GM18499 (cell line): ENCODE measurements around the gene RNF214.

Source experiments
- ATAC-seq: cut with Tn5 transposase; IDR thresholded peaks from one replicate; pipeline ENCODE4 v1.9.1; 2021; ENCODE audit warnings: moderate number of reproducible peaks; ENCODE audit not compliant: insufficient read depth, unreplicated experiment

Gene RNF214

GRCh38 chr11:117212697-117213355 lies 19.6 kb upstream of the RNF214 start:
- no peak for ATAC-seq

- no peak for ATAC-seq
Observed at GRCh38 chr11:117214404-117215110, 17.9 kb upstream of the RNF214 start.

DNA sequence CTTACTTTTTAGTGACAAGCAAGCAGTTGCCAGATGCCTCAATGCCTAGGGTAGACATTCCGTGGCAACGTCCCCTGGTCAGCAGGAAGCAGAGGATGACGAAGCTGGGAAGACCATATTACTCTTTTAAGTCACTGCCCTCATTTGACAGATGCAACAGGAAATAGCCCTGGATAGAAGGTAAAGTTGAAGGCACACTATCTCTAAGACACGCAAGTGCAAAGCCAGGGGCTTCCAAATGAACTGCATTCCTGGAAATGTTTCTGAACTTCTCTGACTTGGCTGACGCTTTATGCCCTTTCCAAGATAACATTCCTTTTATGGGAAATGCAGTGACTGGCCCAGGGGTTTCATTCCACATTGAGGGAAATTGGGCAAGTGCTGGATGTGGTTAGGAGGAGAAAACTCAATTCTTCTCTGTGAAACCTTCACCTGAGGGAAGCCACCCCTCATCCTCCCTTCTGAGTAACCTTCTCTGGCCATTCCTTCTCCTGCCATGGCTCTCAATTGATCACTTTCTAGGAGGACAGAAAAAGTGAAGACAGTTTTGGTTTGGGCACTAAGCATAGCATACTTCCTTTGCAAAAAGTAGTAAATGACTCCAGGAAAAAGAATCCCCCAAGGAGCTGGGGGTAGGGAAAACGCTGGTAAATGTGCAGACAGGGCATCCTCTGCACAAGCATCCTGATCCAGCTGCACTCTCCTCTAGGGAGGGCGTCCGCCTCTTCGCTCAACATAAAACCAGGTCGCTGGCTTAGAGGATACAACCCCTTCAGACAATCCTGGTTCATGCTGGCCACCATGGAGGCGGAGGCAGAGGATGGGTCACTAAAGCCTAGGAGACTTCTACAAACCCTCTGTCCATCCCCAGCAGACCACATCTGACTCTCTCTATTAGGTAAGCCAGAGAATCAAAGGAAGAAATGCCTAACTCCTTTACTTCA lies 15.1 kb upstream of the RNF214 start:
- ATAC-seq: no peak

GRCh38 chr11:117218133-117218915 lies 14.1 kb upstream of the RNF214 start:
- ATAC-seq: no peak

DNA sequence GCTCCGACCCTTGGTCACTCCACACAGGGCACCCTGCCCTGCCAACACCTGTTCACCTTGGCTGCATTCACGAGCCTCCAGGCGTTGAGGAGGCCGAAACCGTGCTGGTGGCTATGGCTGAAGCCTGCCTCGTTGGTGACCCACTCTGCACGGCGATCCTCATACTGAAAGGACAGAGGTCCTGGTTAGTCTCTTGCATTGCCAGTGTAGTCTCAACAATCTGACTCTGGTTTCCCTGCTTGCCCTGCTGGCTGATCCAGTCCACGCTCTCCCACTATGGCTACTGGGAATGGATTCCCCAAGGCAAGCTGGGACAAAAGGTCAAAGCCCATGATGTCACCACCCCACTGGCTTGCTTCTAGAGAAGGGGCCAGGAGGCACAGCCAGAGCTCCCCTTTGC lies 13.5 kb upstream of the RNF214 start:
- ATAC-seq: no peak

DNA sequence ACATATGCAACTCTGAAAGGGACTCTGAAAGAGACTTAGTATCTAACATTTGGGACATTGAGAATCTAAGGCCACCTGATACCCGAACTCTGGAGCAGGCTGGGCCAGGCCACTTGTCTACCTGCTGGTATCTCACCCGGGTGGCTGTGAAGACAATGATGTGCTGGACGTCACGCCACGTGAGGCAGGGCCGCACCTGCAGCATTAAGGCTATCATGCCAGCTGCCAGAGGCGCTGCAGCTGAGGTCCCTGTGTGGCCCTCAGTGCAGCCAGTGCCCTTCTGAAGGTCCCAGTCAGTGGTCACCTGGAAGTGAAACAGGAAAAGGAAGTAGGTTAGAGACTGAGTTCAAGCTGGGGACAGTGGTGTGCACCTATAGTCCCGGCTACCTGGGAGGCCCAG lies 13.0 kb upstream of the RNF214 start:
- ATAC-seq: no peak

DNA sequence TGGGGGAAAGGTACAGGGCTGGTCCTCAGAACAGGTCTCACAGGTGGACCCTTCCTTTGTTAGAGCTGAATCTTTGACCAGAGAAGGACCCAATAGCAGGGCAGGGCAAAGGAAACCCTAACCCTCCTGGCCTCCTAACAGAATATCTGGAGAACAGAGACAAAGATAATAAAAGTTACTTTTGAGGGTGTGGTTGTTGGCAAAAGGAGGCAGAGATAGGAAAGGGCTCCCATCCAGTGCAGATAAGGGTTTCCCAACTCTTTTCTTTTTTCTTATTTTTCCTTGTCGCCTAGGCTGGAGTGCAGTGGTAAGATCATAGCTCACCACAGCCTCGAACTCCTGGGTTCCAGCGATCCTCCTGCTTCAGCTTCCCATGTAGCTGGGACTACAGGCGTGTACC lies 12.5 kb upstream of the RNF214 start:
- ATAC-seq: no peak

DNA sequence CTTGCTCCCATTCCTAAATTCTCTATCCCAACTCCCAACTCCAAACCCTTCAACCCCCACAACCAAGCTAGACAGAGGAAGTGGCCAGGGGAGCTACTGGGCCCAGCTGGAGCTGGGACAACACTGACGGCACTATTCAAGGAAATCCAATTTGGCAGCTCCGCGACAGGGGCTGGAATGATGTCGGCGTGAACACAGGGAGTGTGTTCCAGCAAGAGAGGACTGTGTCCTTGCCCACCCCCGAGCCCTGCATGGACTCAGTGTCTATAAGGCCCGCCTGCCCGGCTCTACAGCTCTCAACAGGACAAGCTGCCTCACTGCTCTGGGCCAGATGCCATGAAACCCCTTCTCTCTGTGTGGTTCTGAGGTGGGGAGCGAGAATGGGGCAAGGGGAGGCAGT lies 11.9 kb upstream of the RNF214 start:
- no peak for ATAC-seq

GRCh38 chr11:117220999-117221774 lies 11.3 kb upstream of the RNF214 start:
- no peak for ATAC-seq

DNA sequence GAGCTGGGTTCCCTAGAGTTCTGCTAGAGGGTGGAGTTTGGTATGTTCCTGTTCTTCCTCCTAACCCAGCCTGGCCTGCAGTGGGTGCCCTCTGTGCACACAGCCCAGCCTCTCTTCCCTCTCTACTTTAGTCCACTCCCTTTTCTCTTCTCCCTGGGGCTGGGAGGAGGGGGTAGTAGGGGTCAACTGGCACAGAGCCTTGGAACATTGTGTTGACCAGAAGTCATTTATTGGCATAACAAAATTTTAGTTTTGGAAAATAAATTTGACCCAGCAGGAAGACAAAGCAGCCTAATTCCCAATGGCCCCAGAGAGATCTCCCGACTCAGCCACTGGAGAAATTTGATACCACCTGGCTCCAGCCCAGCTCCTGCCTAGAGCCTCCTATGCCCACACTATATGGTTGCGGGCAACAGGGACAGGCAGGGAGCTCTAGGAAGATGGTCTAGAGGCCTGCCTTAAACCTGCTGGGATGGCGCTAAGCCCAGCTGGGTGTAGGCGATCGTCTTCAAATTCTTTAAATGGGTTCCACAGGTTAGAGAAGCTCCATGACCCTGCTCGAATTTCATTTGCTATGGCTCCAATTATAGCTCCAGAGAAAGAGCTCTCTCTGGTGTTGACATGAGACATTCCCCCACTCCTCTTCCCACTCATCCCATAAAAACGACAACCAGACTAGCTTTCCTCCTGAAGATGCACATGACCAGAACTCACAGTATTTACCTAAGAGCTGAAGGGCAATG lies 10.5 kb upstream of the RNF214 start:
- no peak for ATAC-seq

DNA sequence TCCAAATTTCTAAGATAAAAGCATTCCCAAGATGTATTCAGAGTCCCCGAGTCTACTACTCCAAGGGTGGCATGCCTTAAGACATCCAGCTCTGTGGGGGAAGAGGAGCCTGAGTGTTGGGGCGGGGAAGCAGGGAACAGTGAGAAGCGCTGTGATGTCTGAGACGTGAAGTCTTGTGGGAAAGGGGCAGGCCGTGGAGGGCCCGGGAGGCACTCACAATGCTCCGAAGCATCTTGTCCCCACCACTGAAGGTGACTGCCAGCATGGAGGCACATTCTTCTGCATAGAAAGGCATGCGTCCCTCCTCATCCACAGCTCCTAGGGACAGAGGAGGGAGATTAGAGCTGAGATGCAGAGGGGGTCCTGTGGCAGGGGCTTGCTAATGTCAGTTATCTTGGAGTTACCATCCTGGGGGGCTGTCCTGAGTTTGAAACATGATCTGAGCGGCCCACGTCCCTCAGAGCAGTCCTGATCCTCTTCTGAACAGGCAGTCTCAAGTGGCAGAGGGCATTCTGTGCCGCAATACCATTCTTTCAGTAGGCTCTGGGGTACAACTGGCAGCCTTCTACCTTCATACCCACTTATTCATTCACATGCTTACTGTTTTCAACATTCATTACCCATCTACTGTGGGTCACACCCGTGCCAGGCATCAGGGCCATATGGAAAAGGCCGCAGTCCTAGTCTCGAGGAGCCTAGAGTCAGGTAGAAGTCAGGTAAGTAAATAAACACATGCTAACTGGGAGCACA lies 9.3 kb upstream of the RNF214 start:
- no peak for ATAC-seq

DNA sequence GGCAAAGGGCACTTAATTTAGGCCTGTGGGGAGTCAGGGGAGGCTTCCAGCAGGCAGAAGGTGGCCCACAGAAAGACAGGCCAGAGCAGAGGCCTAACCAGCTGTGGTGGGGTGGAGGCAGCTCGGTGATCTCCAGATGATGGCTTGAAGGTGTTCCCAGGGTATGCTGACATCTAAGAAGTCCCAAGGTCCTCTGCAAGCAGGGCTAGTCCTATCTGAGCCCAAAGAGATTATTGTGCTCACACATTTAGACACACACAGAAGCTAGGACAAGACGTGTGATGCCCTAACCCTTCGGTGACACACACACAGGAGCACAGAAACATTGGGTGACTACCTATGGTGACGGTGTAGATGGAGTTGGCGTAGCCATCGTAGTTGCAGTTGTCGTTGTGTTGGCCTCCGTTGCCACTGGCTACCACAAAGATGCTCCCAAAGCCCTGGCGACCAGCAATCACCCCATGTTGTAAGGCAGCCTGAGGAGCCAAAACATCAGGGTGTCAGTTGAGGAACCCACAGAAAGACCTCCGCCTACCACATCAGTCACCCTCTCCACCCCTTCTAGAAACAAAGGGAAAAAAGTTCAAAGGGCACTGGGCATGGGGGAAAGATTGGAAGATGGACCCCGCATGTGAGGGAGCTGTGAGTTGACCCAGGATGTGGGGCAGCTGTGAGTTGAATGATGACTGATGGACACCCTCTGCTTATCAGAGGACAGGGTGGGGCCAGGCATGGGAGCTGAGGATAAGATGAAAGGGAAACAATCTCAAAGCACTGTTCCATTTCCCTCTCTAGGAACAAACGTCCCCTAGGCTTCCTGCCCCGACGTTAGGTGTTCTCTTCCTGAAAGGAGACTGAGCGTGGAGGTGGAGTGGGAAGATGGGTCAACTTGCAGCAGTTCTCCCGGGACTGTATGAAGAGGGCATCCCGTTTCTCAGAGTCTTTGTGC lies 8.5 kb upstream of the RNF214 start:
- ATAC-seq: no peak

- ATAC-seq: no peak
Observed at GRCh38 chr11:117225553-117226170, 6.8 kb upstream of the RNF214 start.

- no peak for ATAC-seq
Observed at GRCh38 chr11:117226388-117227385, 5.8 kb upstream of the RNF214 start.

GRCh38 chr11:117228091-117228490 lies 4.4 kb upstream of the RNF214 start:
- ATAC-seq: no peak
